Stimulated activated CD4-positive, alpha-beta T cell treated with anti-CD3 and anti-CD28 coated beads, Interleukin-4, amount 100 ng/mL, for 48 hours (primary cell): ENCODE results near the gene ATP8B2.

Source experiments
- DNase-seq, 2 donors: peaks; one replicate each; pipeline ENCODE4 v3.0.0-alpha.2; 2020; ENCODE audit warnings: low read depth in 2 of 2

ATP8B2 gene

DNA sequence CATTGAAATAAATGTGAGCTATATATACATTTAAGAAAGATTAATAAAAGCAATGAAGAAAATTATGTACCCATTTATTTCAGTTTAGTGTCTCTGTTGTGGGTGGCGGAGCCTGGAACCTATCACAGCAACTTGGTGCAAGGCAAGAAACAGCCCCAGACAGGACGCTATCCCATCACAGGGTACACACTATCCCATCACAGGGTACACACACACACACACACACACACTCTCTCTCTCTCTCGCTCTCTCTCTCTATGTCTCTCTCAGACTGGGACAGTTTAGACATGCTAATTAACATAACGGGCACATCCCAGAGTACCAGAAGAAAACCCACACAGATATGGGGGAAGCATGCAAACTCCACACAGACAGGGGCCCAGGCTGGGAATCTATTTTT, 73.4 kb downstream of the ATP8B2 start:
- DNase-seq = no peak

DNA sequence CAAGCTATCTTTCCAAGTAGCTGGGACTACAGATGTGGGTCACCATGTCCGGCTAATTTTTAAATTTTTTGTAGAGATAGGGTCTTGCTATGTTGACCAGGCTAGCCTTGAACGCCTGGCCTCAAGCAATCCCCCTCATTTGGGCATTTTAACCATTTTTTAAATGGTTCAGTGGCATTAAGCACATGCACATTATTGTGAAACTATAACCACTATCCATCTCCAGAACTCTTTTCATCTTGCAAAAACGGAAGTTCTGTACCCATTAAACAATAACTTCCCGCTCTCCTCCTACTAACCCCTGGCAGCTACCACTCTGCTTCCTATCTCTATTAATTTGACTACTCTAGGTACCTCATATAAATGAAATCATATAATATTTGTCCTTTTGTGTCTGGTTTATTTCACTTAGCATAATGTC, 75.1 kb downstream of the ATP8B2 start:
- no peak for DNase-seq
